Lower lobe of right lung (tissue), 2 donors: ENCODE data around the gene SLC1A2. TPM values are rescaled to one million over a fixed set of nuclear protein-coding genes. Genes with fewer than 3 reads are reported as not detected.
"Not testable (repeated sequence)": the region's sequence is repeated elsewhere in the genome, so short reads cannot be mapped to it uniquely, and the experiment has no call there.

Experiments
- ATAC-seq, 2 donors: fragments of 200-7000 bp; cut with Tn5 transposase; one replicate each; pipeline ENCODE4 v1.9.1; 2020 to 2022; ENCODE audit warnings: mild to moderate bottlenecking in 2 of 2, moderate library complexity in 2 of 2
- DNase-seq: peaks from one replicate; pipeline ENCODE4 v3.0.0-alpha.2; 2020
- H3K27ac ChIP-seq: fragments of 200-600 bp; one replicate; pipeline ENCODE4 v1.8.0; 2022
- H3K27me3 ChIP-seq: fragments of 200-600 bp; one replicate; pipeline ENCODE4 v1.8.0; 2022; ENCODE audit warnings: low read depth
- H3K36me3 ChIP-seq: fragments of 200-600 bp; one replicate; pipeline ENCODE4 v1.8.0; 2022; ENCODE audit warnings: mild to moderate bottlenecking
- H3K4me1 ChIP-seq: fragments of 200-600 bp; one replicate; pipeline ENCODE4 v1.8.0; 2022
- H3K4me3 ChIP-seq: fragments of 200-600 bp; one replicate; pipeline ENCODE4 v1.8.0; 2022; ENCODE audit warnings: mild to moderate bottlenecking
- H3K9me3 ChIP-seq: fragments of 200-600 bp; one replicate; pipeline ENCODE4 v1.8.0; 2022
- CTCF ChIP-seq: fragments of 200-600 bp; IDR thresholded peaks from one replicate; pipeline ENCODE4 v1.8.0; 2022; ENCODE audit warnings: antibody characterized with exemption, mild to moderate bottlenecking
- intact Hi-C: fragments of 100-400 bp; cut with DNase I; formaldehyde crosslinking; loops from one replicate; pipeline ENCODE4 v1.11.0; 2022
- total RNA-seq: library from RNA; stranded (reverse); fragmentation: NEBNext Ultra II Directional; extraction: Animal tissue kit (Norgen Biotek cat#: 25700); gene quantifications from one replicate; pipeline ENCODE4 v1.2.1, GENCODE V29; 2021
- donor health status: DM: no; HTN: yes; CAD: no; lungs with severe emphysema.

Gene SLC1A2
- total RNA-seq, 1 donor from 2014 or later, result 3.4 TPM

GRCh38 chr11:35230388-35230787 is 189.0 kb downstream of the SLC1A2 start:
- Histone ChIP-seq H3K4me3 (no peak overlapping the region), H3K4me1 (peaks cover 33% of the 10 kb centered on the region), H3K9me3 (peaks cover 4% of the 10 kb centered on the region), H3K27ac (no peak overlapping the region), H3K36me3 (peaks cover 45% of the 10 kb centered on the region), H3K27me3 (no peaks in the 10 kb centered on the region)
- ATAC-seq (no peak), DNase-seq (no peak)
- no peak for TF ChIP-seq CTCF
- intact Hi-C loops, result no loop called here

GRCh38 chr11:35228328-35228725 is 191.0 kb downstream of the SLC1A2 start:
- Histone ChIP-seq H3K36me3 (peaks cover 65% of the 10 kb centered on the region), H3K27ac (peak overlapping the region; percentile 50), H3K4me1 (peaks cover 33% of the 10 kb centered on the region), H3K9me3 (no peaks in the 10 kb centered on the region), H3K4me3 (no peak overlapping the region), H3K27me3 (no peaks in the 10 kb centered on the region)
- no peak for TF ChIP-seq CTCF
- ATAC-seq (no peak), DNase-seq (no peak)
- intact Hi-C loops, result no loop called here

- intact Hi-C loops, result no loop called here
- H3K27me3 ChIP-seq, result no peaks in the 10 kb centered on the region
- H3K27ac ChIP-seq, result peak overlapping the region; percentile 46
- TF ChIP-seq CTCF, result no peak
- H3K4me1 ChIP-seq, result peaks cover 31% of the 10 kb centered on the region
- H3K36me3 ChIP-seq, result peaks cover 71% of the 10 kb centered on the region
- DNase-seq (no peak), ATAC-seq (peak; percentile 72 to 85)
- no peak overlapping the region for H3K4me3 ChIP-seq
- H3K9me3 ChIP-seq, result no peaks in the 10 kb centered on the region
These were observed 191.6 kb downstream of the SLC1A2 start for GRCh38 chr11:35227576-35228327.

GRCh38 chr11:35226756-35227155 is 192.6 kb downstream of the SLC1A2 start:
- H3K27me3 ChIP-seq, H3K4me3 ChIP-seq, ATAC-seq, DNase-seq, H3K9me3 ChIP-seq, intact Hi-C loops: not testable (repeated sequence)
- Histone ChIP-seq H3K27ac (peak overlapping the region; percentile 0), H3K36me3 (peaks cover 81% of the 10 kb centered on the region), H3K4me1 (peaks cover 22% of the 10 kb centered on the region)

GRCh38 chr11:35225946-35226520 is 193.3 kb downstream of the SLC1A2 start:
- peak overlapping the region; percentile 0 for H3K27ac ChIP-seq
- no peaks in the 10 kb centered on the region for H3K27me3 ChIP-seq
- peaks cover 86% of the 10 kb centered on the region for H3K36me3 ChIP-seq
- no peaks in the 10 kb centered on the region for H3K9me3 ChIP-seq
- no peak overlapping the region for H3K4me3 ChIP-seq
- H3K4me1 ChIP-seq, result peaks cover 17% of the 10 kb centered on the region
- DNase-seq, result no peak
- ATAC-seq, result no peak
- intact Hi-C loops, result no loop called here
- no peak for TF ChIP-seq CTCF

- no peak overlapping the region for H3K27ac ChIP-seq
- H3K9me3 ChIP-seq, result no peaks in the 10 kb centered on the region
- intact Hi-C loops, result no loop called here
- H3K4me3 ChIP-seq, result no peak overlapping the region
- DNase-seq (no peak), ATAC-seq (no peak)
- H3K36me3 ChIP-seq, result peaks cover 86% of the 10 kb centered on the region
- H3K4me1 ChIP-seq, result peaks cover 15% of the 10 kb centered on the region
- no peak for TF ChIP-seq CTCF
- no peaks in the 10 kb centered on the region for H3K27me3 ChIP-seq
These were observed 195.4 kb downstream of the SLC1A2 start for GRCh38 chr11:35223991-35224390.
